HCT116 (cell line): ENCODE data around the gene SMIM33.

ENCODE experiments used
- CTCF ChIP-seq, 3 experiments: fragments of 200-600 bp in 1 of 3; sonication (generic) in 1 of 3; IDR thresholded peaks in 2 of 3; conservative IDR thresholded peaks in 1 of 3; 2 replicates each; pipeline ENCODE4 v1.5.1; 2012 to 2017; ENCODE audit warnings: low read depth in 2 of 3, low read length in 2 of 3, antibody characterized with exemption in 1 of 3, borderline replicate concordance in 1 of 3, control low read depth in 1 of 3, mild to moderate bottlenecking in 1 of 3, mixed read lengths in 1 of 3, mixed run types in 1 of 3, moderate library complexity in 1 of 3; ENCODE audit not compliant: insufficient read depth in 1 of 3
- POLR2A ChIP-seq: IDR thresholded peaks from 2 replicates; pipeline ENCODE4 v1.7.0; 2011; ENCODE audit warnings: borderline replicate concordance; ENCODE audit not compliant: insufficient read depth, insufficient read length; ENCODE audit errors: extremely low read depth
- SIN3A ChIP-seq: IDR thresholded peaks from 2 replicates; pipeline ENCODE4 v1.6.1; 2012; ENCODE audit warnings: low read depth

- TF ChIP-seq SIN3A, result no peak
- no peak for TF ChIP-seq CTCF (IDR thresholded peaks at IDR 0.05 in 2 of 3, conservative IDR thresholded peaks at IDR 0.05 in 1 of 3; ENCODE audit: borderline replicate concordance in 1 of 3, insufficient read depth in 1 of 3, low read depth in 2 of 3, low read length in 2 of 3)
- TF ChIP-seq POLR2A, result no peak
Observed at GRCh38 chr5:139457241-139457640, 13.6 kb upstream of the SMIM33 start.
